ENCODE results near the gene FLCN.
"Not testable (repeated sequence)": the region's sequence is repeated elsewhere in the genome, so short reads cannot be mapped to it uniquely, and the experiment has no call there.

The FLCN gene

GRCh38 chr17:17184985-17185757 is 51.8 kb downstream of the FLCN start:
- DNase-seq (ENCODE audit: low read depth in 2 of 2), result not testable (repeated sequence)

GRCh38 chr17:17183744-17184143 is 53.2 kb downstream of the FLCN start:
- DNase-seq (ENCODE audit: low read depth in 2 of 2), result no peak

GRCh38 chr17:17182598-17183136 is 54.3 kb downstream of the FLCN start:
- no peak for DNase-seq (ENCODE audit: low read depth in 2 of 2)

- DNase-seq (ENCODE audit: low read depth in 2 of 2), result no peak
These were observed 55.0 kb downstream of the FLCN start for GRCh38 chr17:17181666-17182597.

GRCh38 chr17:17180741-17181525 is 56.0 kb downstream of the FLCN start:
- DNase-seq (ENCODE audit: low read depth in 2 of 2), result no peak

GRCh38 chr17:17180141-17180603 is 56.8 kb downstream of the FLCN start:
- no peak for DNase-seq (ENCODE audit: low read depth in 2 of 2)

GRCh38 chr17:17179371-17179827 is 57.6 kb downstream of the FLCN start:
- DNase-seq (ENCODE audit: low read depth in 2 of 2), result no peak

- DNase-seq (ENCODE audit: low read depth in 2 of 2), result no peak
These were observed 59.8 kb downstream of the FLCN start for GRCh38 chr17:17177176-17177575.

GRCh38 chr17:17176341-17176740 is 60.6 kb downstream of the FLCN start:
- DNase-seq (ENCODE audit: low read depth in 2 of 2), result no peak

GRCh38 chr17:17175917-17176316 is 61.1 kb downstream of the FLCN start:
- DNase-seq (ENCODE audit: low read depth in 2 of 2), result no peak

- no peak for DNase-seq (ENCODE audit: low read depth in 2 of 2)
These were observed 61.6 kb downstream of the FLCN start for GRCh38 chr17:17175340-17175739.

- no peak for DNase-seq (ENCODE audit: low read depth in 2 of 2)
These were observed 63.0 kb downstream of the FLCN start for GRCh38 chr17:17173921-17174320.

GRCh38 chr17:17172990-17173389 is 64.0 kb downstream of the FLCN start:
- DNase-seq (ENCODE audit: low read depth in 2 of 2), result no peak

GRCh38 chr17:17172001-17172939 is 64.7 kb downstream of the FLCN start:
- DNase-seq (ENCODE audit: low read depth in 2 of 2), result no peak

- no peak for DNase-seq (ENCODE audit: low read depth in 2 of 2)
These were observed 65.8 kb downstream of the FLCN start for GRCh38 chr17:17171186-17171585.

- DNase-seq (ENCODE audit: low read depth in 2 of 2), result no peak
These were observed 66.5 kb downstream of the FLCN start for GRCh38 chr17:17170346-17170985.

- DNase-seq (ENCODE audit: low read depth in 2 of 2), result no peak
These were observed 67.6 kb downstream of the FLCN start for GRCh38 chr17:17169396-17169795.

- DNase-seq (ENCODE audit: low read depth in 2 of 2), result no peak
These were observed 68.6 kb downstream of the FLCN start for GRCh38 chr17:17168401-17168800.

GRCh38 chr17:17167986-17168385 is 69.0 kb downstream of the FLCN start:
- no peak for DNase-seq (ENCODE audit: low read depth in 2 of 2)

- no peak for DNase-seq (ENCODE audit: low read depth in 2 of 2)
These were observed 69.6 kb downstream of the FLCN start for GRCh38 chr17:17167356-17167755.
